Liver (tissue), 9 donors: ENCODE data around the gene DHX57. TPM values are rescaled to one million over a fixed set of nuclear protein-coding genes. Genes with fewer than 3 reads are reported as not detected.

Experiments
- DNase-seq: peaks from one replicate; pipeline ENCODE4 v3.0.0-alpha.2; 2017; ENCODE audit warnings: low spot score
- H3K27ac ChIP-seq, 2 donors: one replicate each; pipeline ENCODE4 v1.7.0; 2013; ENCODE audit warnings: inconsistent platforms in 2 of 2, low read length in 2 of 2, control low read depth in 1 of 2, low read depth in 1 of 2, mild to moderate bottlenecking in 1 of 2
- H3K27me3 ChIP-seq, 4 donors: one replicate each; pipeline versions ENCODE4 v1.6.1 to v1.7.0; 2013; ENCODE audit warnings: low read length in 3 of 4, inconsistent platforms in 1 of 4, mild to moderate bottlenecking in 1 of 4, moderate library complexity in 1 of 4; ENCODE audit not compliant: control insufficient read depth in 4 of 4, insufficient read depth in 4 of 4
- H3K36me3 ChIP-seq, 4 donors: one replicate each; pipeline versions ENCODE4 v1.6.1 to v1.7.0; 2013; ENCODE audit warnings: low read length in 3 of 4, mild to moderate bottlenecking in 3 of 4, low read depth in 1 of 4, moderate library complexity in 1 of 4; ENCODE audit not compliant: control insufficient read depth in 4 of 4, insufficient read depth in 3 of 4
- H3K4me1 ChIP-seq, 4 donors: one replicate each; pipeline versions ENCODE4 v1.6.1 to v1.7.0; 2013; ENCODE audit warnings: low read length in 3 of 4, mild to moderate bottlenecking in 3 of 4, moderate library complexity in 1 of 4; ENCODE audit not compliant: control insufficient read depth in 4 of 4, insufficient read depth in 4 of 4
- H3K4me3 ChIP-seq, 3 donors: one replicate each; pipeline versions ENCODE4 v1.6.1 to v1.7.0; 2013; ENCODE audit warnings: low read length in 3 of 3, control low read depth in 1 of 3, low read depth in 1 of 3, mild to moderate bottlenecking in 1 of 3
- H3K9ac ChIP-seq, 2 donors: one replicate each; pipeline ENCODE4 v1.7.0; 2013; ENCODE audit warnings: low read length in 2 of 2, mild to moderate bottlenecking in 2 of 2, moderate library complexity in 2 of 2, control low read depth in 1 of 2, low read depth in 1 of 2
- H3K9me3 ChIP-seq, 4 donors: one replicate each; pipeline versions ENCODE4 v1.6.1 to v1.7.0; 2013; ENCODE audit warnings: low read length in 3 of 4; ENCODE audit not compliant: control insufficient read depth in 4 of 4
- ATF3 ChIP-seq: IDR thresholded peaks from 2 replicates; pipeline ENCODE4 v1.6.1; 2016; ENCODE audit warnings: antibody characterized with exemption
- CTCF ChIP-seq: fragments of 150-350 bp; IDR thresholded peaks from 2 replicates; pipeline ENCODE4 v1.5.1; 2017; ENCODE audit warnings: improper control_type of control experiment, low read depth, low read length; ENCODE audit not compliant: missing input control
- EGR1 ChIP-seq, 2 donors: IDR thresholded peaks; 2 replicates each; pipeline ENCODE4 v1.6.1; 2016 to 2018; ENCODE audit warnings: antibody characterized with exemption in 2 of 2, low read depth in 2 of 2
- FOXA1 ChIP-seq: IDR thresholded peaks from 2 replicates; pipeline ENCODE4 v1.6.1; 2016; ENCODE audit warnings: antibody characterized with exemption
- FOXA2 ChIP-seq: IDR thresholded peaks from 2 replicates; pipeline ENCODE4 v1.6.1; 2016; ENCODE audit warnings: antibody characterized with exemption
- GABPA ChIP-seq, 2 donors: IDR thresholded peaks in 1 of 2; conservative IDR thresholded peaks in 1 of 2; 2 replicates each; pipeline ENCODE4 v1.6.1; 2016; ENCODE audit warnings: antibody characterized with exemption in 2 of 2, mild to moderate bottlenecking in 1 of 2, moderate library complexity in 1 of 2
- HNF4A ChIP-seq, 2 donors: conservative IDR thresholded peaks; 2 replicates each; pipeline ENCODE4 v1.6.1; 2016; ENCODE audit warnings: antibody characterized with exemption in 2 of 2, mild to moderate bottlenecking in 2 of 2
- HNF4G ChIP-seq: IDR thresholded peaks from 2 replicates; pipeline ENCODE4 v1.6.1; 2016; ENCODE audit warnings: antibody characterized with exemption
- JUND ChIP-seq, 2 donors: IDR thresholded peaks; 2 replicates each; pipeline ENCODE4 v1.6.1; 2016; ENCODE audit warnings: antibody characterized with exemption in 2 of 2
- MAX ChIP-seq: IDR thresholded peaks from 2 replicates; pipeline ENCODE4 v1.6.1; 2016; ENCODE audit warnings: antibody characterized with exemption
- NR2F2 ChIP-seq: IDR thresholded peaks from 2 replicates; pipeline ENCODE4 v1.6.1; 2016; ENCODE audit warnings: antibody characterized with exemption
- RAD21 ChIP-seq, 2 donors: IDR thresholded peaks; 2 replicates each; pipeline ENCODE4 v1.6.1; 2016; ENCODE audit warnings: antibody characterized with exemption in 2 of 2, mild to moderate bottlenecking in 2 of 2
- RXRA ChIP-seq, 2 donors: IDR thresholded peaks; 2 replicates each; pipeline ENCODE4 v1.6.1; 2017 to 2018; ENCODE audit warnings: antibody characterized with exemption in 2 of 2, mild to moderate bottlenecking in 1 of 2
- SP1 ChIP-seq: IDR thresholded peaks from 2 replicates; pipeline ENCODE4 v1.6.1; 2018; ENCODE audit warnings: antibody characterized with exemption, mild to moderate bottlenecking
- TAF1 ChIP-seq: conservative IDR thresholded peaks from 2 replicates; pipeline ENCODE4 v1.6.1; 2016; ENCODE audit warnings: antibody characterized with exemption, mild to moderate bottlenecking
- YY1 ChIP-seq: IDR thresholded peaks from 2 replicates; pipeline ENCODE4 v1.6.1; 2016; ENCODE audit warnings: antibody characterized with exemption, mild to moderate bottlenecking
- ZBTB33 ChIP-seq: IDR thresholded peaks from 2 replicates; pipeline ENCODE4 v1.6.1; 2016; ENCODE audit warnings: antibody characterized with exemption
- WGBS: extraction: QIAGEN DNeasy Blood & Tissue Kit; methylation state at CpG from one replicate; pipeline ENCODE4 v1.1.7; 2013; 5-methylcytosine and 5-hydroxymethylcytosine counted together
- polyA plus RNA-seq, 2 donors: library from polyadenylated mRNA; stranded (reverse) in 1 of 2; unstranded in 1 of 2; fragments of 200-250 nt in 1 of 2; fragments of >200 nt in 1 of 2; fragmentation: Nextera tagmentation in 1 of 2; extraction: Ambion mirVana in 1 of 2; gene quantifications; one replicate each; pipeline versions ENCODE4 v1.2.1 to v1.2.3, GENCODE V29; 2013 to 2015
- total RNA-seq, 2 donors: library from RNA; depleted of rRNA; stranded (reverse); fragments of >200 nt; gene quantifications; one replicate each; pipeline ENCODE4 v1.2.3, GENCODE V29; 2014
- donor health status: healthy.
- donor health status: healthy.
- donor health status: healthy.
- donor health status: healthy.
- donor health status: healthy.

The DHX57 gene
- total and polyA plus RNA-seq, 4 donors: 2.8 to 8.7 (median 5.4) TPM

GRCh38 chr2:38909872-38910271 is 34.1 kb upstream of the DHX57 start:
- no peaks in the 10 kb centered on the region for H3K27me3 ChIP-seq
- TF ChIP-seq CTCF (no peak), RXRA (IDR thresholded peaks at IDR 0.05) (no peak), RAD21 (IDR thresholded peaks at IDR 0.05) (no peak), MAX (no peak), JUND (IDR thresholded peaks at IDR 0.05) (no peak), HNF4G (no peak), GABPA (IDR thresholded peaks at IDR 0.05 in 1 of 2, conservative IDR thresholded peaks at IDR 0.05 in 1 of 2) (no peak), ZBTB33 (no peak), HNF4A (conservative IDR thresholded peaks at IDR 0.05) (no peak), FOXA1 (no peak), EGR1 (IDR thresholded peaks at IDR 0.05; ENCODE audit: low read depth in 2 of 2) (no peak), TAF1 (no peak), FOXA2 (no peak), ATF3 (no peak), NR2F2 (no peak), YY1 (no peak), SP1 (no peak)
- H3K36me3 ChIP-seq: no peaks in the 10 kb centered on the region
- no peak overlapping the region for H3K27ac ChIP-seq
- WGBS: 98% methylated on average over 1 of the region's 1 CpG
- H3K9ac ChIP-seq: no peak overlapping the region
- no peaks in the 10 kb centered on the region for H3K9me3 ChIP-seq
- no peak for DNase-seq
- no peak overlapping the region for H3K4me3 ChIP-seq
- H3K4me1 ChIP-seq: no peaks in the 10 kb centered on the region

GRCh38 chr2:38907743-38908562 is 32.2 kb upstream of the DHX57 start:
- Histone ChIP-seq H3K9ac (no peak overlapping the region), H3K36me3 (no peaks in the 10 kb centered on the region), H3K27ac (no peak overlapping the region), H3K27me3 (no peaks in the 10 kb centered on the region), H3K4me3 (no peak overlapping the region), H3K4me1 (no peaks in the 10 kb centered on the region), H3K9me3 (no peaks in the 10 kb centered on the region)
- no peak for DNase-seq
- WGBS: 87% methylated on average over 2 of the region's 2 CpGs
- TF ChIP-seq ATF3 (no peak), SP1 (no peak), MAX (no peak), CTCF (no peak), ZBTB33 (no peak), GABPA (IDR thresholded peaks at IDR 0.05 in 1 of 2, conservative IDR thresholded peaks at IDR 0.05 in 1 of 2) (no peak)
